DND-41 (cell line): ENCODE data around the gene SPATA18.
"Not testable (repeated sequence)": the region's sequence is repeated elsewhere in the genome, so short reads cannot be mapped to it uniquely, and the experiment has no call there.

Experiments
- ATAC-seq: fragments of 200-7000 bp; cut with Tn5 transposase; 3 replicates; pipeline ENCODE4 v1.9.1; 2021; ENCODE audit warnings: low read depth; ENCODE audit not compliant: insufficient read depth
- DNase-seq: peaks from one replicate; pipeline ENCODE4 v3.0.0-alpha.2; 2020
- H2AFZ ChIP-seq: 2 replicates; pipeline ENCODE4 v1.6.0; 2012; ENCODE audit warnings: low read depth, low read length
- H3K27ac ChIP-seq: 2 replicates; pipeline ENCODE4 v1.5.1; 2012; ENCODE audit warnings: low read length, inconsistent platforms
- H3K27me3 ChIP-seq: fragments of 200-600 bp; sonication (generic); 2 replicates; pipeline ENCODE4 v1.6.0; 2012; ENCODE audit warnings: low read length, mild to moderate bottlenecking, inconsistent platforms; ENCODE audit not compliant: insufficient read depth, poor library complexity
- H3K36me3 ChIP-seq: 2 replicates; pipeline ENCODE4 v1.5.1; 2012; ENCODE audit warnings: low read length, inconsistent platforms; ENCODE audit not compliant: insufficient read depth
- H3K4me1 ChIP-seq: 2 replicates; pipeline ENCODE4 v1.5.1; 2012; ENCODE audit warnings: mild to moderate bottlenecking, low read length; ENCODE audit not compliant: insufficient read depth
- H3K4me2 ChIP-seq: 2 replicates; pipeline ENCODE4 v1.6.0; 2012; ENCODE audit warnings: mild to moderate bottlenecking, moderate library complexity, low read length, inconsistent platforms; ENCODE audit not compliant: insufficient read depth
- H3K4me3 ChIP-seq, 2 experiments: fragments of 200-600 bp in 1 of 2; shearing (Covaris generic) in 1 of 2; 2 replicates each; pipeline ENCODE4 v1.5.1; 2012 to 2016; ENCODE audit warnings: inconsistent platforms in 2 of 2, low read length in 2 of 2, mild to moderate bottlenecking in 2 of 2, low read depth in 1 of 2, moderate library complexity in 1 of 2
- H3K79me2 ChIP-seq: 2 replicates; pipeline ENCODE4 v1.6.0; 2012; ENCODE audit warnings: low read length, inconsistent platforms; ENCODE audit not compliant: insufficient read depth
- H3K9ac ChIP-seq: 2 replicates; pipeline ENCODE4 v1.6.0; 2012; ENCODE audit warnings: low read depth, mild to moderate bottlenecking, inconsistent platforms, low read length, moderate library complexity
- H3K9me3 ChIP-seq: 2 replicates; pipeline ENCODE4 v1.5.1; 2012; ENCODE audit warnings: low read length, moderate library complexity, mild to moderate bottlenecking, inconsistent platforms; ENCODE audit not compliant: insufficient read depth, severe bottlenecking
- H4K20me1 ChIP-seq: 2 replicates; pipeline ENCODE4 v1.6.0; 2012; ENCODE audit warnings: low read length; ENCODE audit not compliant: insufficient read depth
- CTCF ChIP-seq: IDR thresholded peaks from 2 replicates; pipeline ENCODE4 v1.5.1; 2012; ENCODE audit warnings: borderline replicate concordance, low read length, moderate library complexity, mild to moderate bottlenecking; ENCODE audit not compliant: poor library complexity, severe bottlenecking; ENCODE audit errors: extremely low read depth
- EZH2 ChIP-seq: IDR thresholded peaks from 3 replicates; pipeline ENCODE4 v1.6.1; 2012; ENCODE audit warnings: borderline replicate concordance, low read depth, mild to moderate bottlenecking, moderate library complexity, low read length, inconsistent platforms; ENCODE audit not compliant: severe bottlenecking

The SPATA18 gene

GRCh38 chr4:52079659-52080058 is 28.6 kb downstream of the SPATA18 start:
- Histone ChIP-seq H3K27ac (no peak overlapping the region), H3K4me2 (no peak overlapping the region), H3K4me3 (no peak overlapping the region), H3K79me2 (no peaks in the 10 kb centered on the region), H3K9me3 (no peaks in the 10 kb centered on the region), H4K20me1 (no peaks in the 10 kb centered on the region), H3K36me3 (no peaks in the 10 kb centered on the region), H3K9ac (no peak overlapping the region), H3K4me1 (no peaks in the 10 kb centered on the region), H2AFZ (no peak overlapping the region), H3K27me3 (no peaks in the 10 kb centered on the region)
- no peak for DNase-seq
- TF ChIP-seq CTCF (no peak), EZH2 (no peak)
- ATAC-seq = no peak

GRCh38 chr4:52081216-52081615 is 30.1 kb downstream of the SPATA18 start:
- H3K9ac ChIP-seq = no peak overlapping the region
- no peaks in the 10 kb centered on the region for H4K20me1 ChIP-seq
- no peak overlapping the region for H3K4me2 ChIP-seq
- TF ChIP-seq EZH2 = no peak
- TF ChIP-seq CTCF = no peak
- ATAC-seq (no peak), DNase-seq (no peak)
- no peaks in the 10 kb centered on the region for H3K36me3 ChIP-seq
- H3K4me3 ChIP-seq = no peak overlapping the region
- no peaks in the 10 kb centered on the region for H3K27me3 ChIP-seq
- no peak overlapping the region for H3K27ac ChIP-seq
- no peaks in the 10 kb centered on the region for H3K79me2 ChIP-seq
- H2AFZ ChIP-seq = no peak overlapping the region
- H3K4me1 ChIP-seq = no peaks in the 10 kb centered on the region
- H3K9me3 ChIP-seq = no peaks in the 10 kb centered on the region

- not testable (repeated sequence) for H2AFZ ChIP-seq, H3K9me3 ChIP-seq, DNase-seq, H3K4me3 ChIP-seq, H3K27me3 ChIP-seq, H3K9ac ChIP-seq, ATAC-seq, H4K20me1 ChIP-seq, H3K27ac ChIP-seq, H3K4me1 ChIP-seq, H3K4me2 ChIP-seq, H3K79me2 ChIP-seq, H3K36me3 ChIP-seq
These were observed 35.3 kb downstream of the SPATA18 start for GRCh38 chr4:52086425-52086824.

- DNase-seq = no peak
- no peak overlapping the region for H2AFZ ChIP-seq
- H3K27me3 ChIP-seq = no peaks in the 10 kb centered on the region
- H3K9me3 ChIP-seq = no peaks in the 10 kb centered on the region
- no peak overlapping the region for H3K9ac ChIP-seq
- H3K27ac ChIP-seq = no peak overlapping the region
- no peak for TF ChIP-seq CTCF
- TF ChIP-seq EZH2 = no peak
- H3K4me1 ChIP-seq = no peaks in the 10 kb centered on the region
- no peaks in the 10 kb centered on the region for H4K20me1 ChIP-seq
- H3K36me3 ChIP-seq = no peaks in the 10 kb centered on the region
- no peak for ATAC-seq
- H3K4me2 ChIP-seq = no peak overlapping the region
- H3K4me3 ChIP-seq = no peak overlapping the region
- H3K79me2 ChIP-seq = no peaks in the 10 kb centered on the region
These were observed 40.7 kb downstream of the SPATA18 start for GRCh38 chr4:52091801-52092200.
